Measurements from ENCODE around the gene ABCF3. TPM values are rescaled to one million over a fixed set of nuclear protein-coding genes. Genes with fewer than 3 reads are reported as not detected.

Gene ABCF3
- total RNA-seq, 1 experiment from 2014 or later, result 63.6 TPM

GRCh38 chr3:184185461-184186183, 377 bp upstream of the ABCF3 start (continued):
- TF ChIP-seq ZNF532 (CRISPR knock-in tag; IDR thresholded peaks at IDR 0.05; ENCODE audit: borderline replicate concordance) (no peak), IRF1 (CRISPR knock-in tag; IDR thresholded peaks at IDR 0.05) (no peak), ETV6 (CRISPR knock-in tag; IDR thresholded peaks at IDR 0.05) (no peak), PRRX2 (CRISPR knock-in tag; IDR thresholded peaks at IDR 0.05) (peak; percentile 75; the same call in 1 of the 2 replicates), NFYB (CRISPR knock-in tag; conservative IDR thresholded peaks at IDR 0.05; ENCODE audit: low read depth) (no peak), CREM (CRISPR knock-in tag; IDR thresholded peaks at IDR 0.05) (no peak), ZNF396 (CRISPR knock-in tag; IDR thresholded peaks at IDR 0.05; ENCODE audit: borderline replicate concordance) (no peak), PRDM15 (CRISPR knock-in tag; IDR thresholded peaks at IDR 0.05) (peak; percentile 59), NR2C2 (CRISPR knock-in tag; IDR thresholded peaks at IDR 0.05) (no peak), MYBL2 (CRISPR knock-in tag; IDR thresholded peaks at IDR 0.05) (0 out of 2 replicates have a peak, but pooled peaks have one; percentile 58), GTF2I (CRISPR knock-in tag; conservative IDR thresholded peaks at IDR 0.05) (no peak), TEAD4 (CRISPR knock-in tag; IDR thresholded peaks at IDR 0.05) (no peak), EMX1 (CRISPR knock-in tag; IDR thresholded peaks at IDR 0.05) (no peak), ESRRA (CRISPR knock-in tag; IDR thresholded peaks at IDR 0.05; ENCODE audit: borderline replicate concordance) (no peak), ZNF121 (CRISPR knock-in tag; IDR thresholded peaks at IDR 0.05) (no peak), SMAD3 (CRISPR knock-in tag; IDR thresholded peaks at IDR 0.05; ENCODE audit: borderline replicate concordance) (no peak), SMAD4 (CRISPR knock-in tag; IDR thresholded peaks at IDR 0.05) (no peak), ZNF416 (CRISPR knock-in tag; IDR thresholded peaks at IDR 0.05) (peak; percentile 39; the same call in 1 of the 2 replicates), NFE2L1 (CRISPR knock-in tag; IDR thresholded peaks at IDR 0.05) (peak; percentile 70; the same call in 1 of the 2 replicates), ZNF232 (CRISPR knock-in tag; IDR thresholded peaks at IDR 0.05) (no peak)
- TF ChIP-seq, protein P1, sequence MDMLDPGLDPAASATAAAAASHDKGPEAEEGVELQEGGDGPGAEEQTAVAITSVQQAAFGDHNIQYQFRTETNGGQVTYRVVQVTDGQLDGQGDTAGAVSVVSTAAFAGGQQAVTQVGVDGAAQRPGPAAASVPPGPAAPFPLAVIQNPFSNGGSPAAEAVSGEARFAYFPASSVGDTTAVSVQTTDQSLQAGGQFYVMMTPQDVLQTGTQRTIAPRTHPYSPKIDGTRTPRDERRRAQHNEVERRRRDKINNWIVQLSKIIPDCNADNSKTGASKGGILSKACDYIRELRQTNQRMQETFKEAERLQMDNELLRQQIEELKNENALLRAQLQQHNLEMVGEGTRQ (CRISPR knock-in tag; IDR thresholded peaks at IDR 0.05), result peak; percentile 85
- TF ChIP-seq, protein P2, sequence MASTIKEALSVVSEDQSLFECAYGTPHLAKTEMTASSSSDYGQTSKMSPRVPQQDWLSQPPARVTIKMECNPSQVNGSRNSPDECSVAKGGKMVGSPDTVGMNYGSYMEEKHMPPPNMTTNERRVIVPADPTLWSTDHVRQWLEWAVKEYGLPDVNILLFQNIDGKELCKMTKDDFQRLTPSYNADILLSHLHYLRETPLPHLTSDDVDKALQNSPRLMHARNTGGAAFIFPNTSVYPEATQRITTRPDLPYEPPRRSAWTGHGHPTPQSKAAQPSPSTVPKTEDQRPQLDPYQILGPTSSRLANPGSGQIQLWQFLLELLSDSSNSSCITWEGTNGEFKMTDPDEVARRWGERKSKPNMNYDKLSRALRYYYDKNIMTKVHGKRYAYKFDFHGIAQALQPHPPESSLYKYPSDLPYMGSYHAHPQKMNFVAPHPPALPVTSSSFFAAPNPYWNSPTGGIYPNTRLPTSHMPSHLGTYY (CRISPR knock-in tag; IDR thresholded peaks at IDR 0.05), result no peak

All from WTC11 (cell line).